Measurements from ENCODE around the gene SLC35E1.
"Not testable (repeated sequence)": the region's sequence is repeated elsewhere in the genome, so short reads cannot be mapped to it uniquely, and the experiment has no call there.

SLC35E1 gene

GRCh38 chr19:16508546-16508945 lies 63.7 kb downstream of the SLC35E1 start:
- Mint-ChIP-seq H3K36me3 (ENCODE audit: low read depth) (peaks cover 32% of the 10 kb centered on the region), H3K27me3 (no peaks in the 10 kb centered on the region), H3K27ac (no peak overlapping the region), H3K9me3 (no peaks in the 10 kb centered on the region), H3K4me3 (no peak overlapping the region), H3K4me1 (ENCODE audit: low read depth) (no peaks in the 10 kb centered on the region)
- intact Hi-C loops (cut with micrococcal nuclease): no loop called here

- no peaks in the 10 kb centered on the region for H3K9me3 Mint-ChIP-seq
- H3K36me3 Mint-ChIP-seq (ENCODE audit: low read depth): peaks cover 22% of the 10 kb centered on the region
- H3K27ac Mint-ChIP-seq: no peak overlapping the region
- no peak overlapping the region for H3K4me3 Mint-ChIP-seq
- no peaks in the 10 kb centered on the region for H3K4me1 Mint-ChIP-seq (ENCODE audit: low read depth)
- H3K27me3 Mint-ChIP-seq: no peaks in the 10 kb centered on the region
- intact Hi-C loops (cut with micrococcal nuclease): no loop called here
Observed at GRCh38 chr19:16506961-16507360, 65.3 kb downstream of the SLC35E1 start.

GRCh38 chr19:16506161-16506560 lies 66.1 kb downstream of the SLC35E1 start:
- H3K4me1 Mint-ChIP-seq (ENCODE audit: low read depth); H3K27ac Mint-ChIP-seq; H3K27me3 Mint-ChIP-seq; H3K9me3 Mint-ChIP-seq; H3K4me3 Mint-ChIP-seq; intact Hi-C loops (cut with micrococcal nuclease): not testable (repeated sequence)
- H3K36me3 Mint-ChIP-seq (ENCODE audit: low read depth): peaks cover 20% of the 10 kb centered on the region

GRCh38 chr19:16504271-16504670 lies 67.9 kb downstream of the SLC35E1 start:
- Mint-ChIP-seq H3K27ac (no peak overlapping the region), H3K4me3 (no peak overlapping the region), H3K4me1 (ENCODE audit: low read depth) (no peaks in the 10 kb centered on the region), H3K27me3 (no peaks in the 10 kb centered on the region), H3K9me3 (no peaks in the 10 kb centered on the region), H3K36me3 (ENCODE audit: low read depth) (peaks cover 8% of the 10 kb centered on the region)
- intact Hi-C loops (cut with micrococcal nuclease): no loop called here

All from dendritic cell treated with granulocyte-macrophage colony-stimulating factor and Interleukin-4, amounts not matched to agents 40 ng/mL and 50 ng/mL, for 4 days (primary cell).